Stimulated activated CD8-positive, alpha-beta memory T cell treated with anti-CD3 and anti-CD28 coated beads, Interleukin-4, amount 100 ng/mL, for 4 hours (primary cell): Measurements from ENCODE around the gene LARP4B.

Experiments
- DNase-seq, 2 donors: peaks; one replicate each; pipeline ENCODE4 v3.0.0-alpha.2; 2020; ENCODE audit warnings: low read depth in 2 of 2, low spot score in 1 of 2

LARP4B gene

DNA sequence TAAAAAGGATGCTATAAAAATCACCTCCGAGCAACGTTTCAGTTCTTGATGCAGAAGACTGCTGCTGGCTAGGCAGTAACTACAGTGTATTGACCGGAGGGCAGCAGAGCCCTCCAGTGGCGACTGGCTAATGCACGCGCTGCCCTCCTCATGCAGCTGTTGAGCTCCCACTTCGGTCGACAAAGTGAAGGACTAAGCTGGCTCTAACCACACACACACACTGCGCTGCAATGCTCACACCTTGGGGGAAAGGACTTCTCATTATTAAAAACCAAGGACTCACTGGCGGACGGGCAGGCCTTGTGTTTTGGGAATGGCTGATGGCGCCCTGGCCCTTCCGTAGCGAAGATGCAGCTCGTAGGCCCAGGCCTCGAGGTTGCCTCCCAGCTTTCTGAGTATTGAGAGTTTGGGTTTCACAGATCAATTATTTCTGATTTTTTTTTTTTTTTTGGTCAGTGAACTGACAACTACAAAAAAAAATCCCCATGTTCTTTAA lies 121.1 kb downstream of the LARP4B start:
- DNase-seq, result no peak

GRCh38 chr10:809671-810350 lies 121.7 kb downstream of the LARP4B start:
- DNase-seq, result no peak

DNA sequence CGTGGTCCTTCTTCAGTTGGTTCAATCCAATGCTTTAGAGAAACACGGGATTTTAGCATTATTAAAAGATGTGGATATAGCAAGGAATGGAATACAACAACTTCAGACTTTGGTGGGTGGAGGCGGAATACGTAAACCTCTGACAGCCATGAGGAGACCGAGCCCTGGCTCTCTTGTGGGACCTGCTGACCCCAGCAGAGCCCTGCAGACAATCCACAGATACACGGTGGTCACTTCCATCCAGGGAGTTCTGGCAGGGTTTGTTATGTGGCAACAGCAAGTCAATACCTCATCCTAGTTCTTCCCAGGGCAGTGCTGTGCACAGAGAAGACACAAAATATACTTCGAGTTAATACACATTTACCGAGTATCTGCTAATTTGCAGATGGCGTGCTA lies 123.5 kb downstream of the LARP4B start:
- DNase-seq, result no peak

- no peak for DNase-seq
Measured at GRCh38 chr10:807163-807957, 124.1 kb downstream of the LARP4B start.

- DNase-seq, result no peak
Measured at GRCh38 chr10:806451-807162, 124.9 kb downstream of the LARP4B start.

- DNase-seq, result no peak
Measured at GRCh38 chr10:805620-806305, 125.7 kb downstream of the LARP4B start.

DNA sequence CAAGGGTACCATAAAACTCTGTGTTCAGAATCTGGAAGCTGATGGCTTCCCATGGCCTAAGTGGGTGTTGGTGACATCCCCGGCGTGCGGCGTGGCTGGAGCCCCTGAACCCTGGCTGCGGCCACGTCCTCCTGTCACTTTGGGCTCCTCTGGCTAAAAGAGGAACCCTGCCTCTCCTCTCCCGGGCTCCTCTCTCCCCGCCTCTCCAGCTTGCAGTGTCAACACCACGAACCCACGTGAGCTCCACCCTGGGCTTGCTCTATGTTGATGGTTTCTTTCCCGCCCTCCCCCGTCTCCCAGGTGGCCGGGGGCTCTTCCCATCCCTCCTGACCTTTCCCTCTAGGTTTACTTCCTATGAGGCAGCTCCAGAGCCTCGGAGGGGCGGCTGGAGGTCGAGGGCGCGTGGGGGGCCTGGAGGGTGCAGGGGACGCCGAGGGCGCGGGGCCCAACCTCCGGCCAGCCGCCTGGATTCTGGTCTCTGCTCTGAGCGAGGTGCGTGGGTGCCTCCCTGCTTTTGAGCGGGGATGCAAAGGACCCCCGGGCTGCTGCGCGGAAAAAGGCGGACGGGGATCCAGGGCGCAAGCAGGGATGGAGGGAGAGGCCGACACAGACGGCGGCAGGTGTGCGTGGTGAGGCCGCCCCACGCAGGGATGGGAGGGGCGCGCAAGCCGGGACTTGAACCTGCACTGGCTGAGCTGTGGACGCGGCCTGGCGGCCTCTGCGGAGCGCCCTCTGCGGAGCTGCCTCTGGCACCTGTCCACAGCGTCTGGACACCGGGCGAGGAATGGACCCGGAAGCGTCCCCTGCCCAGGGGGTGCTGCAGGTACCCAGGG lies 126.5 kb downstream of the LARP4B start:
- DNase-seq, result no peak

GRCh38 chr10:804191-804781 lies 127.2 kb downstream of the LARP4B start:
- DNase-seq, result no peak

DNA sequence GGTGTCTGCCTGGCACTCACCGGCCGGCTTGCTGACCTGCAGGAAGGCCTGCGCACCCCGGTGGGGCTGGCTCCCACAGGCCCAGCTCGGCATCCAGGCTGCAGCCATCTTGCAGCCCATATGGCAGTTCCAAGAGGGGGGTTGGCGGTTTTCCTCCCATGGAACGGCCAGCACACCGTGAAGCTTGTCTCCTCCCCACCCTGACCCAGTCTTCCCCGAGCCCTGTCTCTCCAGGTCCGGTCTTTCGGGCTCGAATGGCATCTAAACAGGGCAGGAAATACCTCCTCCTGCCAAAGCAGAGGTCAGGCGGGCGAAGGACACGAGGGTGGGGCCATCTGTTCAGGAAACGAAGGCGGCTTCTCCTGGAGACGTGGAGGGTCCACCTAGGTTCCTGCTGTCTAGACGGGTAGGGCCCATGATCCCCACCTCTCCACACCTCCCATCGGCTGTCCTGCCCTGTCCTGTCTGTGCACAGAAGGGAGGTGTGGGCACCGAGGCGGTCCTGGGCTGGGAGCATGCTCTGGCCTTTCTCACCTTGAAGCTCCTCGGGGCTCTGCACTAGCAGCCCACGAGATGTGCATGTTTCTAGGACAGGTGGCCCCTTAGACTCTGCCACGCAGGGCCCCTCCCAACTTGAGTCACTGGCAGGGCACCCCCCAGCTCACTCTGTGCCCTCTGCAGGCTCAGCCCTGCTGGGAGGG lies 128.3 kb downstream of the LARP4B start:
- no peak for DNase-seq

- DNase-seq, result no peak
Measured at GRCh38 chr10:802506-802905, 129.0 kb downstream of the LARP4B start.

- no peak for DNase-seq
Measured at GRCh38 chr10:797179-797578, 134.3 kb downstream of the LARP4B start.

- DNase-seq, result no peak
Measured at GRCh38 chr10:796233-796632, 135.3 kb downstream of the LARP4B start.

DNA sequence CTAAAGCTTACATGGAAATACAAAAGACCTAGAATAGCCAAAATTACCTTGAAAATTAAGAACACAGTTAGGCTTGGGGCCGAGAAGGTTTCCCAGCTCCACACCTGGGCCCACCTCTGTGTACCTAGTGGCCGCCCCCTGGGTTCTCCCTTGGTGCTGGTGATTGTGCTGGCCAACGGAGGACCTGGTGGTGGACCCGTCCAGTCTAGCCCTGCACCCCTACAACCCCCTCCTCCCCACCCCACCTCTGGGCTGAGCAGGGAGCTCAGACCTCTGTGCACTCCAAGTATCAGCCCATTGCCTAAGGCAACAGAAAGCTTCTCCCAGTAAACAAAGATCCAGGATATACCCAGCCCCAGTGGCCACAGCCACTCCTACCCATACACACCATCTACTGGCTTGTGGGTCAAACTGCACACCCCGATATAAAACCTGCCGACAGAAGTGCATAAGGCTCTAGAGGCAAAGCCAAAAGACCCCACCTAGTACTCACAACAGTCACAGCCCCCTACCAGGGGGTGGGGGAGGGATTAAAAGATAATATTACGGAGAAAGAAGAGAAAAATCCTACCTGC lies 137.0 kb downstream of the LARP4B start:
- no peak for DNase-seq

DNA sequence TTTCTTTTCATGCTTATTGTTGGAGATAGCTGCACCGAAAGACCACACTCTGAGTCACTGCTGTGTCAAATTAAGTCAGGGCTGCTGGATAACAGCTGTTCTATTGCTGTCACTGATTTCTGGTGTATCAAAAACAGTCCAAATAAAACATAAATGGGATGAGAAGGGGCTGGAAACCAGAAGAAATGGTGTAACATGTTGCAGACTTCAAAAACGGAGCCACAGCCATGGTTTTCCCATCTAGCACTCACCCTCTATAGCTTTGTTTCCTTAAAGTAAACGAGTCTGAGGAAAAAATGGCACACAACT lies 138.8 kb downstream of the LARP4B start:
- no peak for DNase-seq

DNA sequence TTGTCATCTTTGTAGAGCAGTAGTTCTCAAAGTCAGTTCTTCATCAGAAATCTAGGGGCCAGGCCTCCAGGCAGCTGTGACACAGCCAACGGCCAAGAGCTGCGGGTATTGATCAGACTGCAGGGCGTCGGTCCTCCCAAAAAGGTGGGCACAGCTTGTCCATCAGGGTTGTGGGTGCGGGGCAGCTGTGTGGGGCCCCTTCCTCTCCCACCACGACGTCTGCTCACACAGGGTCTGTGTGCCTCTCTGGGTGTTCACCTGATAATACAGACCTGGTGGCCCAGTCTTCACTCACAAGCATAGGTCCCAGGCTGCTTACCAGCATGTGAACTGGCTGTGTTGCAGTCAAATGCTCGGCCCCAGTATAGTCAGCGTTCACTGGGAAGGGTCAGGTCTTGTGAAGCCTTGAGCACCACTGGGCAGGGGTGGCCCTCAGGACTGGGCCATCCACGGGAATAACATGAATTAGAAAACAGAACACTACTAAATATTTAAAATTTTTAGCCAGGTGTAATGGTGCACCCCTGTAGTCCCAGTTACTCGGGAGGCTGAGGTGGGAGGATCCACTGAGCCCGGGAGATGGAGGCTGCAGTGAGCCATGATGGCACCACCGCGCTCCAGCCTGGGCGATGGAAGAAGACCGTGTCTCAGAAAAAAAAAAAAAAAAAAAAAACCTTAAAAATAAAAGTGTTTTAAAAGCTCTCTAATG lies 139.3 kb downstream of the LARP4B start:
- DNase-seq, result no peak

- DNase-seq, result no peak
Measured at GRCh38 chr10:791639-792038, 139.9 kb downstream of the LARP4B start.

GRCh38 chr10:790821-791551 lies 140.5 kb downstream of the LARP4B start:
- DNase-seq, result no peak
